ENCODE results near the gene ZBED2. TPM values are rescaled to one million over a fixed set of nuclear protein-coding genes. Genes with fewer than 3 reads are reported as not detected.

The ZBED2 gene
- total RNA-seq, 4 donors from 2014 or later = not detected

DNA sequence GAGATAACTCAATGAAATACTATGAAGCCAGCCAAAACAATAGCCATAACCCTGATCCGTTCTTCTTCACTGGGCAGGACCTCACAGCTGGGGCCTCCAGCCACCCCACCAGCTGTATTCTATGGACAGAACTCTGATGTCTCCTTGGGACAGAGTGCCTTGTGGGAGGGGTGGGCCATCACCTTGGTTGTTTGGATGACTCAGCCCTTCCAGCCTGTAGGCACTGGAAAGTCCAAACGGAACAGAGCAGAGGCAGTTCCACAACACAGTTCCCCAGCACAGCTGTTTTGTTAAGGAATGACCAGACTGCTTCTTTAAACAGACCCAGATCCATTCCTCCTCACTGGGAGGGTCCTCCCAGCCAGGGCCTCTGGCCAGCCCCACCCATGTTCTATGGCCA lies 31.9 kb upstream of the ZBED2 start:
- Histone ChIP-seq H3K4me3 (no peak overlapping the region), H3K9me3 (no peaks in the 10 kb centered on the region), H3K27me3 (no peaks in the 10 kb centered on the region), H3K27ac (no peak overlapping the region), H3K4me1 (no peaks in the 10 kb centered on the region), H3K36me3 (no peaks in the 10 kb centered on the region)
- in situ Hi-C loops (cut with MboI; ENCODE audit: low sequenced_read_pairs in 4 of 4) (no loop called here), intact Hi-C loops (cut with DNase I; ENCODE audit: low total_unique reads) (no loop called here)
- TF ChIP-seq POLR2A (IDR thresholded peaks at IDR 0.05) = no peak
- no peak for TF ChIP-seq CTCF (IDR thresholded peaks at IDR 0.05 in 4 of 5, conservative IDR thresholded peaks at IDR 0.05 in 1 of 5)
- no peak for ATAC-seq
- DNase-seq = no peak

- in situ Hi-C loops (cut with MboI; ENCODE audit: low sequenced_read_pairs in 4 of 4) = no loop called here
- H3K36me3 ChIP-seq = no peaks in the 10 kb centered on the region
Measured at GRCh38 chr3:111621535-111621934, 26.4 kb upstream of the ZBED2 start.

GRCh38 chr3:111619833-111620232 lies 24.7 kb upstream of the ZBED2 start:
- Histone ChIP-seq H3K4me1 (no peaks in the 10 kb centered on the region), H3K9me3 (no peaks in the 10 kb centered on the region), H3K27ac (no peak overlapping the region), H3K27me3 (no peaks in the 10 kb centered on the region), H3K4me3 (no peak overlapping the region), H3K36me3 (no peaks in the 10 kb centered on the region)
- in situ Hi-C loops (cut with MboI; ENCODE audit: low sequenced_read_pairs in 4 of 4) = no loop called here
- intact Hi-C loops (cut with DNase I; ENCODE audit: low total_unique reads) = no loop called here
- DNase-seq (no peak), ATAC-seq (no peak)
- no peak for TF ChIP-seq CTCF (IDR thresholded peaks at IDR 0.05 in 4 of 5, conservative IDR thresholded peaks at IDR 0.05 in 1 of 5)
- no peak for TF ChIP-seq POLR2A (IDR thresholded peaks at IDR 0.05)

More at GRCh38 chr3:111621535-111621934, 26.4 kb upstream of the ZBED2 start:
- Histone ChIP-seq H3K9me3 (no peaks in the 10 kb centered on the region), H3K4me3 (no peak overlapping the region), H3K27me3 (no peaks in the 10 kb centered on the region), H3K27ac (no peak overlapping the region), H3K4me1 (no peaks in the 10 kb centered on the region)
- DNase-seq = no peak
- ATAC-seq = no peak
- intact Hi-C loops (cut with DNase I; ENCODE audit: low total_unique reads) = no loop called here
- TF ChIP-seq CTCF (IDR thresholded peaks at IDR 0.05 in 4 of 5, conservative IDR thresholded peaks at IDR 0.05 in 1 of 5) (no peak), POLR2A (IDR thresholded peaks at IDR 0.05) (no peak)

DNA sequence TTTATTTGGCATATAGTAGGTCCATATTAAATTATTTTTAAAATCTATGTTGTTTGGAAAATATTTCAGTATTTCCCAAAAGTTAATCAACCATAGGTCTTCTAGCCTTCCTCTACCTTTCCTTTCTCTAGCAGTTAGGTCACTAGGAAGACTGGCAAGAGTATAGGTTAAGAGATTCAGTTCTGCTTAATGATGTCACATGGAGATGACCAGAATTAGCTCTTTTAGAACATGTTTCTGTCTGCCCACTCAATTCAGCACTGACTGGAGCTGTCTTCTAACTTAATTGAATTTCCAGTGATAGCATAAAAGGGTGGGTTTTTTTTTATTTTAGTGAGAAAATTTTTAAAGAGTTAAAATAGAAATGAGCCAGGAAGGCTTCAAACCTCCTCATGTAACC lies 23.8 kb upstream of the ZBED2 start:
- H3K9me3 ChIP-seq = no peaks in the 10 kb centered on the region
- DNase-seq = no peak
- no peak overlapping the region for H3K4me3 ChIP-seq
- no peaks in the 10 kb centered on the region for H3K4me1 ChIP-seq
- ATAC-seq = no peak
- TF ChIP-seq POLR2A (IDR thresholded peaks at IDR 0.05) = no peak
- no peak for TF ChIP-seq CTCF (IDR thresholded peaks at IDR 0.05 in 4 of 5, conservative IDR thresholded peaks at IDR 0.05 in 1 of 5)
- H3K27me3 ChIP-seq = no peaks in the 10 kb centered on the region
- no peak overlapping the region for H3K27ac ChIP-seq
- in situ Hi-C loops (cut with MboI; ENCODE audit: low sequenced_read_pairs in 4 of 4) = no loop called here
- intact Hi-C loops (cut with DNase I; ENCODE audit: low total_unique reads) = no loop called here
- no peaks in the 10 kb centered on the region for H3K36me3 ChIP-seq

DNA sequence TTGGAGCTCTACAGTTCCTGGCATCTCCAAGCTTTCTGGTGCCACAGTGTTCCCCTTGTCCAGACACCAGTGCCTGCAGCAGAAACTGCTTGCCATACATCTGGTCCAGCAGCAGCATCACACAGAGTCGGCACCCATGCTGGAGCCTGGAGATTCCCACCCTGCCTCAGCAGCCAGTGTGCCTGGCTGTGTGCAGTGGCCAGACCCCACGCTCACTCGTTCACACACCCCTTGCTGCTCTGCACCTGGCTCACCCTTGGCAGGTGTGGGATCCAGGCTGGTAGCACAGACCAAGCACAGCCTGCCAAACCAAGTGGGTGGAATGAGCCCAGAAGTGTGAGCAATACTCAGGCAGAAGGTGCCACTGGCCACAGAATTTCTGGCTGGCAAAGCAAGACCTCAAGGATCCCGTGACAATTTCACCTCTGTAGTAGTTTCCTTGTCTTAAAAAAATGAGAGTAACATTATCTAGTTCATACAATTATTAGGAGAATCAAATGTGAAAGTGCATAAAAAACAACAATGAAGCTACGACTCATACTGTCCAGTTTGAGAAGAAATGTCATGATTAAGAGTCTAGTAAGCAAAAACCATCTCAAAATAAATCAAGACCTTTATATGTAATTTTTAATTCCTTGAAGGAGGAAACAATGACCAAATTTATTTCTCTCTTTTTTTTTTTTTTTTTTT lies 22.9 kb upstream of the ZBED2 start:
- Histone ChIP-seq H3K36me3 (no peaks in the 10 kb centered on the region), H3K27me3 (no peaks in the 10 kb centered on the region), H3K9me3 (no peaks in the 10 kb centered on the region), H3K4me1 (no peaks in the 10 kb centered on the region), H3K27ac (no peak overlapping the region), H3K4me3 (no peak overlapping the region)
- in situ Hi-C loops (cut with MboI; ENCODE audit: low sequenced_read_pairs in 4 of 4) (no loop called here), intact Hi-C loops (cut with DNase I; ENCODE audit: low total_unique reads) (no loop called here)
- no peak for ATAC-seq
- TF ChIP-seq POLR2A (IDR thresholded peaks at IDR 0.05) = no peak
- TF ChIP-seq CTCF (IDR thresholded peaks at IDR 0.05 in 4 of 5, conservative IDR thresholded peaks at IDR 0.05 in 1 of 5) = no peak
- DNase-seq = no peak
